GM12878 (cell line): ENCODE results near the gene MSI2. TPM values are rescaled to one million over a fixed set of nuclear protein-coding genes. Genes with fewer than 3 reads are reported as not detected.

Experiments used
- ATAC-seq: fragments of 200-7000 bp; cut with Tn5 transposase; 3 replicates; pipeline ENCODE4 v1.9.1; 2020; ENCODE audit warnings: mild to moderate bottlenecking, moderate library complexity
- BruUV-seq: library from RNA; stranded (reverse); fragments of 400-500 nt; replicated peaks from 2 replicates; lab custom pipeline; 2021; lab: Mats Ljungman, UMichigan
- CTCF ChIA-PET: fragments of 300-600 bp; sonication (Branson Sonifier 250); formaldehyde crosslinking; extraction: SDS; loops from one replicate; lab custom pipeline; 2021; ENCODE audit warnings: inconsistent platforms; lab: Yijun Ruan, JAX
- POLR2A ChIA-PET: fragments of 350-600 bp; formaldehyde crosslinking; extraction: SDS; loops from one replicate; lab custom pipeline; 2021; ENCODE audit warnings: inconsistent platforms; lab: Charles Lee
- RAD21 ChIA-PET: fragments of 300-600 bp; sonication (Branson Sonifier 250); formaldehyde crosslinking; loops from one replicate; lab custom pipeline; 2023; ENCODE audit warnings: antibody characterized with exemption; ENCODE audit not compliant: unreplicated experiment; lab: Charles Lee
- SMC1A ChIA-PET: fragments of 300-600 bp; sonication (Branson Sonifier 250); formaldehyde crosslinking; loops from one replicate; lab custom pipeline; 2023; ENCODE audit not compliant: unreplicated experiment, uncharacterized antibody; lab: Charles Lee
- DNase-seq: peaks from one replicate; pipeline ENCODE4 v3.0.0-alpha.2; 2011; ENCODE audit warnings: low read depth, low spot score
- FAIRE-seq: peaks from 3 replicates; lab custom pipeline; 2011; peaks lifted over from hg19 to GRCh38; lab: Jason Lieb, UNC
- H2AFZ ChIP-seq: 2 replicates; pipeline ENCODE4 v1.6.0; 2011; ENCODE audit warnings: low read depth, low read length, control low read depth; ENCODE audit not compliant: control insufficient read depth
- H3K27ac ChIP-seq: 2 replicates; pipeline ENCODE4 v1.5.1; 2011; ENCODE audit warnings: control low read depth; ENCODE audit not compliant: control insufficient read depth, insufficient read depth
- H3K27me3 ChIP-seq, 2 experiments: replicated peaks in 1 of 2; 2 replicates each; pipeline versions ENCODE4 v1.6.0 to v1.6.1; 2011; ENCODE audit warnings: low read length in 1 of 2; ENCODE audit not compliant: control insufficient read depth in 2 of 2, insufficient read depth in 2 of 2
- H3K36me3 ChIP-seq, 2 experiments: 2 replicates each; pipeline ENCODE4 v1.5.1; 2011; ENCODE audit warnings: low read length in 1 of 2; ENCODE audit not compliant: control insufficient read depth in 2 of 2, insufficient read depth in 2 of 2
- H3K4me1 ChIP-seq: 2 replicates; pipeline ENCODE4 v1.6.1; 2011; ENCODE audit warnings: mild to moderate bottlenecking, low read length, moderate library complexity, mixed read lengths; ENCODE audit not compliant: control insufficient read depth, insufficient read depth
- H3K4me2 ChIP-seq: 2 replicates; pipeline ENCODE4 v1.6.0; 2011; ENCODE audit warnings: control low read depth; ENCODE audit not compliant: control insufficient read depth, insufficient read depth
- H3K4me3 ChIP-seq: fragments of 200-600 bp; sonication (generic); 2 replicates; pipeline ENCODE4 v1.5.1; 2016
- H3K79me2 ChIP-seq: 2 replicates; pipeline ENCODE4 v1.6.0; 2011; ENCODE audit warnings: low read length; ENCODE audit not compliant: control insufficient read depth, insufficient read depth
- H3K9ac ChIP-seq: 2 replicates; pipeline ENCODE4 v1.8.0; 2011; ENCODE audit warnings: low read length, control low read depth, mixed read lengths; ENCODE audit not compliant: control insufficient read depth, insufficient read depth
- H3K9me3 ChIP-seq: replicated peaks from 3 replicates; pipeline ENCODE4 v1.5.1; 2011; ENCODE audit warnings: mild to moderate bottlenecking, low read length; ENCODE audit not compliant: control insufficient read depth, insufficient read depth
- H4K20me1 ChIP-seq: 2 replicates; pipeline ENCODE4 v1.6.0; 2011; ENCODE audit not compliant: control insufficient read depth, insufficient read depth
- BCL11A ChIP-seq: IDR thresholded peaks from 2 replicates; pipeline ENCODE4 v1.6.1; 2011; ENCODE audit warnings: low read depth, low read length
- CREB1 ChIP-seq: IDR thresholded peaks from 2 replicates; pipeline ENCODE4 v1.6.1; 2012; ENCODE audit warnings: low read depth, mild to moderate bottlenecking, inconsistent platforms
- IRF4 ChIP-seq: IDR thresholded peaks from 2 replicates; pipeline ENCODE4 v1.6.1; 2011; ENCODE audit warnings: low read depth, low read length
- MTA3 ChIP-seq: IDR thresholded peaks from 2 replicates; pipeline ENCODE4 v1.6.1; 2012; ENCODE audit warnings: low read length, inconsistent platforms, borderline replicate concordance
- MYB ChIP-seq: fragments of 150-350 bp; IDR thresholded peaks from 2 replicates; pipeline ENCODE4 v1.6.1; 2014; ENCODE audit warnings: mild to moderate bottlenecking, low read depth, low read length, borderline replicate concordance
- RUNX3 ChIP-seq: IDR thresholded peaks from 2 replicates; pipeline ENCODE4 v1.6.1; 2012; ENCODE audit warnings: low read length, inconsistent platforms
- SREBF1 ChIP-seq: IDR thresholded peaks from 2 replicates; pipeline ENCODE4 v1.6.1; 2012; ENCODE audit warnings: mild to moderate bottlenecking, low read length
- SRF ChIP-seq, 2 experiments: IDR thresholded peaks; 2 replicates each; pipeline ENCODE4 v1.6.1; 2011; ENCODE audit warnings: low read depth in 2 of 2, low read length in 2 of 2, mild to moderate bottlenecking in 1 of 2, moderate library complexity in 1 of 2
- WGBS: methylation state at CpG from one replicate; pipeline ENCODE4 v1.1.6; 2016; ENCODE audit warnings: low lambda C conversion rate; ENCODE audit not compliant: insufficient replicate concordance, insufficient coverage; ENCODE audit errors: missing lambda C conversion rate; 5-methylcytosine and 5-hydroxymethylcytosine counted together
- in situ Hi-C: fragments of 300-500 bp; cut with MboI; formaldehyde crosslinking; loops from 9 replicates; pipeline ENCODE4 v1.14.3; 2018; ENCODE audit warnings: mixed read lengths
- intact Hi-C: fragments of 100-400 bp; cut with micrococcal nuclease; formaldehyde crosslinking; loops from one replicate; pipeline ENCODE4 v1.14.2; 2022; ENCODE audit not compliant: unreplicated experiment
- polyA plus RNA-seq, 11 experiments: library from polyadenylated mRNA; depleted of rRNA in 4 of 11; unstranded in 6 of 11; stranded (reverse) in 5 of 11; fragments of >200 nt; fragmentation: Nextera tagmentation in 4 of 11; fragmentation: Illumina TruSeq in 1 of 11; extraction: Ambion mirVana in 4 of 11; extraction: Trizol in 1 of 11; gene quantifications; 1 replicate in 1 of 11; 2 replicates in 10 of 11; pipeline versions ENCODE4 v1.2.1 to v1.2.3, GENCODE V29; 2011 to 2016; ENCODE audit warnings: inconsistent platforms in 2 of 11, missing spikeins in 2 of 11, low read depth in 1 of 11
- total RNA-seq, 4 experiments: library from RNA; depleted of rRNA in 3 of 4; stranded (reverse); fragments of >200 nt in 3 of 4; fragmentation: Illumina TruSeq in 1 of 4; extraction: Trizol in 1 of 4; gene quantifications; 2 replicates each; pipeline versions ENCODE4 v1.2.1 to v1.2.3, GENCODE V29; 2013 to 2021

Gene MSI2
- total and polyA plus RNA-seq, 10 of the 15 experiments (the other 5 are each of a cell fraction or from before 2014, with no cell fraction given) = 6.1 to 76.1 (median 42.0) TPM

DNA sequence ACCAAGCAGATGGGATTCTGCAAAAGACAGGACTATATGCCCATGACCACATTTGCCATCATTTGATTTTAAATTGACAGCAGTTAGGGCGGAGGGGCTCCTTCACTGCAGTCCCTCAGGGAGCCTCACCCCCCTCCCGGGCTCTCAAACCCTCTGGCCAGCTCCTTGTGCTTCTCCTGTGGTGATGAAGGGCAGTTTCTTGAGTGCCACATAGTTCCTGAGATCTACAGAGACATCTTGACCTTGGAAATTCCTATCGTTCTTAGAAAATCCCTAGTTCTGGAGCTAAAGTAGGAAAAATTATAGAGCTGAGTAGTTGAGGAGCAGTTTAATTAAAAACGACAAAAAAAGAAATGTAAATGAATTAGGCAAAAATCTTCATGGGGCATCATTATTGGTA lies 257.2 kb downstream of the MSI2 start:
- peaks cover 0 to under 1% of the 10 kb centered on the region in 2 experiments; a peak in 2 of 4 replicates for H3K36me3 ChIP-seq
- 0 out of 2 replicates have a peak, but pooled peaks cover 2% of the 10 kb centered on the region for H3K4me1 ChIP-seq
- no peaks in the 10 kb centered on the region for H4K20me1 ChIP-seq
- in situ Hi-C loops (no loop called here), intact Hi-C loops (no loop called here)
- H3K4me3 ChIP-seq = no peak overlapping the region
- no peak for ATAC-seq
- RAD21 ChIA-PET = no interaction called here
- no peak for DNase-seq
- H2AFZ ChIP-seq = no peak overlapping the region
- H3K27me3 ChIP-seq = no peaks in the 10 kb centered on the region
- POLR2A ChIA-PET = interaction anchor here (0.9 to 1.0 kb wide), 3 partner anchors 9 to 44 kb away, joined by 3 read pairs; no protein-coding TSS in a partner anchor
- H3K79me2 ChIP-seq = peaks cover 6% of the 10 kb centered on the region; the same call in 1 of the 2 replicates
- no peak for FAIRE-seq
- SMC1A ChIA-PET = interaction anchor here (1.1 to 3.5 kb wide), 5 partner anchors 8 to 270 kb away, joined by 4 to 10 read pairs (median 6); no protein-coding TSS in a partner anchor
- TF ChIP-seq SREBF1 (no peak), MTA3 (no peak), SRF (IDR thresholded peaks at IDR 0.05; ENCODE audit: low read depth in 2 of 2, low read length in 2 of 2) (no peak), BCL11A (no peak), CREB1 (no peak), RUNX3 (no peak), MYB (no peak)
- no peak overlapping the region for H3K4me2 ChIP-seq
- no peak overlapping the region for H3K27ac ChIP-seq
- H3K9ac ChIP-seq = no peak overlapping the region
- no TSS peak for BruUV-seq
- H3K9me3 ChIP-seq = no peaks in the 10 kb centered on the region
- CTCF ChIA-PET = interaction anchor here (2.1 to 3.1 kb wide), 2 partner anchors 8 to 270 kb away, joined by 7 to 26 read pairs; no protein-coding TSS in a partner anchor
- WGBS = 99% methylated on average over 4 of the region's 4 CpGs

- Histone ChIP-seq H3K36me3 (peaks cover 0 to 4% of the 10 kb centered on the region in 2 experiments; a peak in 2 of 4 replicates), H3K4me3 (no peak overlapping the region), H4K20me1 (no peaks in the 10 kb centered on the region), H3K9ac (no peak overlapping the region), H3K79me2 (peaks cover 4% of the 10 kb centered on the region; the same call in 1 of the 2 replicates), H3K27ac (no peak overlapping the region), H3K9me3 (no peaks in the 10 kb centered on the region), H3K4me2 (no peak overlapping the region), H3K27me3 (no peaks in the 10 kb centered on the region), H3K4me1 (no peaks in the 10 kb centered on the region), H2AFZ (no peak overlapping the region)
- in situ Hi-C loops = no loop called here
- ChIA-PET POLR2A (interaction anchor here (1.6 kb wide), 1 partner anchor 48 kb away, joined by 3 read pairs; no protein-coding TSS in a partner anchor), CTCF (interaction anchor here (0.6 to 3.1 kb wide), 5 partner anchors 43 to 271 kb away, joined by 3 to 26 read pairs (median 5); no protein-coding TSS in a partner anchor), RAD21 (interaction anchor here (0.6 to 1.9 kb wide), 3 partner anchors 17 to 88 kb away, joined by 3 to 4 read pairs (median 4); no protein-coding TSS in a partner anchor), SMC1A (interaction anchor here (1.0 to 3.5 kb wide), 5 partner anchors 9 to 271 kb away, joined by 3 to 11 read pairs (median 6); no protein-coding TSS in a partner anchor)
- DNase-seq = no peak
- 91% methylated on average over 4 of the region's 4 CpGs for WGBS
- BruUV-seq = no TSS peak
- no peak for FAIRE-seq
- TF ChIP-seq IRF4 = no peak
- no peak for ATAC-seq
- intact Hi-C loops = no loop called here
These were observed 258.3 kb downstream of the MSI2 start for GRCh38 chr17:57514614-57515013.
